WTC11 (cell line): Measurements from ENCODE around the gene SNTB2. TPM values are rescaled to one million over a fixed set of nuclear protein-coding genes. Genes with fewer than 3 reads are reported as not detected.

Experiments
- ATAC-seq: fragments of 200-7000 bp; cut with Tn5 transposase; 2 replicates; pipeline ENCODE4 v1.10.0; 2021; ENCODE audit warnings: mild to moderate bottlenecking, moderate library complexity
- CTCF ChIA-PET: fragments of 300-600 bp; sonication (Branson Sonifier 250); formaldehyde crosslinking; loops from one replicate; lab custom pipeline; 2021; ENCODE audit warnings: antibody characterized with exemption; lab: Charles Lee
- POLR2A ChIA-PET: fragments of 350-600 bp; sonication (Branson Sonifier 250); formaldehyde crosslinking; loops from one replicate; lab custom pipeline; 2021; ENCODE audit warnings: antibody characterized with exemption; lab: Charles Lee
- DNase-seq: peaks from one replicate; pipeline ENCODE4 v3.0.0; 2021; ENCODE audit warnings: low spot score
- H3K27ac Mint-ChIP-seq: 2 replicates; pipeline ENCODE4 v1.8.0; 2021; ENCODE audit warnings: mixed read lengths
- H3K27me3 Mint-ChIP-seq: 2 replicates; pipeline ENCODE4 v1.8.0; 2021; ENCODE audit warnings: low read depth, mild to moderate bottlenecking, moderate library complexity, mixed read lengths
- H3K36me3 Mint-ChIP-seq: 2 replicates; pipeline ENCODE4 v1.8.0; 2021; ENCODE audit warnings: mixed read lengths
- H3K4me1 Mint-ChIP-seq: 2 replicates; pipeline ENCODE4 v1.8.0; 2022; ENCODE audit warnings: mixed read lengths
- H3K4me3 Mint-ChIP-seq: 2 replicates; pipeline ENCODE4 v1.8.0; 2021; ENCODE audit warnings: mild to moderate bottlenecking, moderate library complexity, mixed read lengths
- H3K9me3 Mint-ChIP-seq: 2 replicates; pipeline ENCODE4 v1.8.0; 2021; ENCODE audit warnings: mixed read lengths
- AFF4 ChIP-seq: sonication (generic); formaldehyde crosslinking; IDR thresholded peaks from 2 replicates; pipeline ENCODE4 v1.8.1; 2023; ENCODE audit warnings: mild to moderate bottlenecking, missing genetic modification reagents, borderline replicate concordance
- CBFB ChIP-seq: sonication (generic); formaldehyde crosslinking; IDR thresholded peaks from 2 replicates; pipeline ENCODE4 v1.8.1; 2022; ENCODE audit warnings: mild to moderate bottlenecking, low read depth, missing genetic modification reagents
- CDX4 ChIP-seq: fragments of 250-450 bp; sonication (Bioruptor Pico); IDR thresholded peaks from 2 replicates; pipeline ENCODE4 v1.9.0; 2021; ENCODE audit warnings: moderate library complexity, mild to moderate bottlenecking, inconsistent platforms, borderline replicate concordance
- FOXP1 ChIP-seq: sonication (generic); formaldehyde crosslinking; IDR thresholded peaks from 2 replicates; pipeline ENCODE4 v1.8.0; 2022; ENCODE audit warnings: missing genetic modification reagents, mild to moderate bottlenecking, moderate library complexity, borderline replicate concordance
- HMGA2 ChIP-seq: fragments of 250-450 bp; sonication (Bioruptor Pico); IDR thresholded peaks from 2 replicates; pipeline ENCODE4 v1.4.0; 2021; ENCODE audit warnings: mild to moderate bottlenecking, moderate library complexity
- JUN ChIP-seq: sonication (generic); formaldehyde crosslinking; IDR thresholded peaks from 2 replicates; pipeline ENCODE4 v1.8.0; 2023; ENCODE audit warnings: mild to moderate bottlenecking, missing genetic modification reagents
- MAX ChIP-seq: sonication (generic); formaldehyde crosslinking; IDR thresholded peaks from 2 replicates; pipeline ENCODE4 v1.8.0; 2022; ENCODE audit warnings: mild to moderate bottlenecking, missing genetic modification reagents
- MXD4 ChIP-seq: fragments of 250-450 bp; sonication (Bioruptor Pico); IDR thresholded peaks from 2 replicates; pipeline ENCODE4 v1.8.0; 2021; ENCODE audit warnings: mild to moderate bottlenecking, moderate library complexity, borderline replicate concordance
- NFATC4 ChIP-seq: fragments of 250-450 bp; sonication (Bioruptor Pico); IDR thresholded peaks from 2 replicates; pipeline ENCODE4 v1.9.0; 2021; ENCODE audit warnings: mild to moderate bottlenecking
- OVOL2 ChIP-seq: fragments of 250-450 bp; sonication (Bioruptor Pico); IDR thresholded peaks from 2 replicates; pipeline ENCODE4 v1.9.0; 2021; ENCODE audit warnings: mild to moderate bottlenecking, borderline replicate concordance
- PREB ChIP-seq: sonication (generic); formaldehyde crosslinking; IDR thresholded peaks from 2 replicates; pipeline ENCODE4 v1.8.1; 2022; ENCODE audit warnings: mild to moderate bottlenecking, missing genetic modification reagents, moderate library complexity, borderline replicate concordance
- RORB ChIP-seq: fragments of 250-450 bp; sonication (Bioruptor Pico); IDR thresholded peaks from 2 replicates; pipeline ENCODE4 v1.9.0; 2021; ENCODE audit warnings: mild to moderate bottlenecking
- TEAD4 ChIP-seq: sonication (generic); formaldehyde crosslinking; IDR thresholded peaks from 2 replicates; pipeline ENCODE4 v1.8.0; 2022; ENCODE audit warnings: mild to moderate bottlenecking, missing genetic modification reagents
- TP53 ChIP-seq: sonication (generic); formaldehyde crosslinking; IDR thresholded peaks from 2 replicates; pipeline ENCODE4 v1.8.1; 2023; ENCODE audit warnings: mild to moderate bottlenecking, missing genetic modification reagents
- ZMAT4 ChIP-seq: fragments of 250-450 bp; sonication (Bioruptor Pico); IDR thresholded peaks from 2 replicates; pipeline ENCODE4 v1.9.0; 2021; ENCODE audit warnings: mild to moderate bottlenecking
- ZNF121 ChIP-seq: sonication (generic); formaldehyde crosslinking; IDR thresholded peaks from 2 replicates; pipeline ENCODE4 v1.8.0; 2023; ENCODE audit warnings: missing genetic modification reagents
- ZNF423 ChIP-seq: fragments of 250-450 bp; sonication (Bioruptor Pico); IDR thresholded peaks from 2 replicates; pipeline ENCODE4 v2.1.2; 2022; ENCODE audit warnings: mild to moderate bottlenecking, moderate library complexity
- ZNF671 ChIP-seq: fragments of 250-450 bp; sonication (Bioruptor Pico); IDR thresholded peaks from 2 replicates; pipeline ENCODE4 v1.8.0; 2021; ENCODE audit warnings: mild to moderate bottlenecking
- total RNA-seq: library from RNA; stranded (reverse); gene quantifications from 3 replicates; pipeline ENCODE4 v1.2.3, GENCODE V29; 2021
- TF ChIP-seq, protein P1 (sequence below): sonication (generic); formaldehyde crosslinking; IDR thresholded peaks from 2 replicates; pipeline ENCODE4 v1.8.1; 2023; ENCODE audit warnings: mild to moderate bottlenecking, moderate library complexity, missing genetic modification reagents
- TF ChIP-seq, protein P2 (sequence below): sonication (generic); formaldehyde crosslinking; IDR thresholded peaks from 2 replicates; pipeline ENCODE4 v1.8.0; 2022; ENCODE audit warnings: missing genetic modification reagents
- TF ChIP-seq, protein P3 (sequence below): sonication (generic); formaldehyde crosslinking; IDR thresholded peaks from 2 replicates; pipeline ENCODE4 v1.8.1; 2022; ENCODE audit warnings: low read depth, mild to moderate bottlenecking, moderate library complexity, missing genetic modification reagents, borderline replicate concordance
- TF ChIP-seq, protein P4 (sequence below): sonication (generic); formaldehyde crosslinking; IDR thresholded peaks from 2 replicates; pipeline ENCODE4 v1.8.0; 2022; ENCODE audit warnings: mild to moderate bottlenecking, missing genetic modification reagents

SNTB2 gene
- total RNA-seq, 1 experiment from 2014 or later: 23.7 TPM

DNA sequence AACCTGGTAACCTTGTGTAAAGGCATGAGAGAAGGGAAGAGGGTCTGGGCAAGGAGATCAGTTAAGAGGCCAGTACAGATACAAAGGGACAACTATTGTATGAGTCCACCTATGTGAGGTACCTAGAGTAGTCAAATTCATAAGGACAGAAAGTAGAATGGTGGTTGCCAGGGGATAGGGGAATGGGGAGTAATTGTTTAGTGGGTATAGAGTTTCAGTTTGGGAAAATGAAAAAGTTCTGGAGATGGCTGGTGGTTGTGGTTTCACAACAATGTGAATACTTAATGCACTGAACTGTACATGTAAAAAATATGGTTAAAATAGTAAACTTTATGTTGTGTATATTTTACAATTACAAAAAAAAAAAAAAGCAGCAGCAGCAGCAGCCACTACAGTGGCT lies 49.4 kb downstream of the SNTB2 start:
- DNase-seq: no peak
- no peaks in the 10 kb centered on the region for H3K27me3 Mint-ChIP-seq
- POLR2A ChIA-PET: no interaction called here
- no peaks in the 10 kb centered on the region for H3K9me3 Mint-ChIP-seq
- no peaks in the 10 kb centered on the region for H3K36me3 Mint-ChIP-seq
- ATAC-seq: no peak
- no peak overlapping the region for H3K27ac Mint-ChIP-seq
- H3K4me3 Mint-ChIP-seq: no peak overlapping the region
- TF ChIP-seq AFF4 (CRISPR knock-in tag) (no peak), CDX4 (no peak), ZNF671 (CRISPR knock-in tag) (no peak), ZMAT4 (CRISPR knock-in tag) (no peak), NFATC4 (CRISPR knock-in tag) (no peak), OVOL2 (CRISPR knock-in tag) (no peak), ZNF423 (no peak), JUN (CRISPR knock-in tag) (no peak), FOXP1 (no peak), TP53 (CRISPR knock-in tag) (no peak), PREB (CRISPR knock-in tag) (no peak), TEAD4 (CRISPR knock-in tag) (no peak)
- TF ChIP-seq, protein P1, sequence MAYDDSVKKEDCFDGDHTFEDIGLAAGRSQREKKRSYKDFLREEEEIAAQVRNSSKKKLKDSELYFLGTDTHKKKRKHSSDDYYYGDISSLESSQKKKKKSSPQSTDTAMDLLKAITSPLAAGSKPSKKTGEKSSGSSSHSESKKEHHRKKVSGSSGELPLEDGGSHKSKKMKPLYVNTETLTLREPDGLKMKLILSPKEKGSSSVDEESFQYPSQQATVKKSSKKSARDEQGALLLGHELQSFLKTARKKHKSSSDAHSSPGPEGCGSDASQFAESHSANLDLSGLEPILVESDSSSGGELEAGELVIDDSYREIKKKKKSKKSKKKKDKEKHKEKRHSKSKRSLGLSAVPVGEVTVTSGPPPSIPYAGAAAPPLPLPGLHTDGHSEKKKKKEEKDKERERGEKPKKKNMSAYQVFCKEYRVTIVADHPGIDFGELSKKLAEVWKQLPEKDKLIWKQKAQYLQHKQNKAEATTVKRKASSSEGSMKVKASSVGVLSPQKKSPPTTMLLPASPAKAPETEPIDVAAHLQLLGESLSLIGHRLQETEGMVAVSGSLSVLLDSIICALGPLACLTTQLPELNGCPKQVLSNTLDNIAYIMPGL (CRISPR knock-in tag): no peak
- CTCF ChIA-PET: no interaction called here
- H3K4me1 Mint-ChIP-seq: no peaks in the 10 kb centered on the region

- Mint-ChIP-seq H3K4me1 (no peaks in the 10 kb centered on the region), H3K27me3 (no peaks in the 10 kb centered on the region), H3K36me3 (no peaks in the 10 kb centered on the region), H3K27ac (no peak overlapping the region), H3K9me3 (no peaks in the 10 kb centered on the region), H3K4me3 (no peak overlapping the region)
- ChIA-PET POLR2A (no interaction called here), CTCF (no interaction called here)
- DNase-seq (no peak), ATAC-seq (no peak)
- TF ChIP-seq ZNF121 (CRISPR knock-in tag) (no peak), CBFB (CRISPR knock-in tag) (no peak), OVOL2 (CRISPR knock-in tag) (no peak), MAX (CRISPR knock-in tag) (no peak), RORB (CRISPR knock-in tag) (no peak), MXD4 (CRISPR knock-in tag) (no peak), HMGA2 (CRISPR knock-in tag) (no peak)
- TF ChIP-seq, protein P2, sequence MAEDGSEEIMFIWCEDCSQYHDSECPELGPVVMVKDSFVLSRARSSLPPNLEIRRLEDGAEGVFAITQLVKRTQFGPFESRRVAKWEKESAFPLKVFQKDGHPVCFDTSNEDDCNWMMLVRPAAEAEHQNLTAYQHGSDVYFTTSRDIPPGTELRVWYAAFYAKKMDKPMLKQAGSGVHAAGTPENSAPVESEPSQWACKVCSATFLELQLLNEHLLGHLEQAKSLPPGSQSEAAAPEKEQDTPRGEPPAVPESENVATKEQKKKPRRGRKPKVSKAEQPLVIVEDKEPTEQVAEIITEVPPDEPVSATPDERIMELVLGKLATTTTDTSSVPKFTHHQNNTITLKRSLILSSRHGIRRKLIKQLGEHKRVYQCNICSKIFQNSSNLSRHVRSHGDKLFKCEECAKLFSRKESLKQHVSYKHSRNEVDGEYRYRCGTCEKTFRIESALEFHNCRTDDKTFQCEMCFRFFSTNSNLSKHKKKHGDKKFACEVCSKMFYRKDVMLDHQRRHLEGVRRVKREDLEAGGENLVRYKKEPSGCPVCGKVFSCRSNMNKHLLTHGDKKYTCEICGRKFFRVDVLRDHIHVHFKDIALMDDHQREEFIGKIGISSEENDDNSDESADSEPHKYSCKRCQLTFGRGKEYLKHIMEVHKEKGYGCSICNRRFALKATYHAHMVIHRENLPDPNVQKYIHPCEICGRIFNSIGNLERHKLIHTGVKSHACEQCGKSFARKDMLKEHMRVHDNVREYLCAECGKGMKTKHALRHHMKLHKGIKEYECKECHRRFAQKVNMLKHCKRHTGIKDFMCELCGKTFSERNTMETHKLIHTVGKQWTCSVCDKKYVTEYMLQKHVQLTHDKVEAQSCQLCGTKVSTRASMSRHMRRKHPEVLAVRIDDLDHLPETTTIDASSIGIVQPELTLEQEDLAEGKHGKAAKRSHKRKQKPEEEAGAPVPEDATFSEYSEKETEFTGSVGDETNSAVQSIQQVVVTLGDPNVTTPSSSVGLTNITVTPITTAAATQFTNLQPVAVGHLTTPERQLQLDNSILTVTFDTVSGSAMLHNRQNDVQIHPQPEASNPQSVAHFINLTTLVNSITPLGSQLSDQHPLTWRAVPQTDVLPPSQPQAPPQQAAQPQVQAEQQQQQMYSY (CRISPR knock-in tag): no peak
- TF ChIP-seq, protein P3, sequence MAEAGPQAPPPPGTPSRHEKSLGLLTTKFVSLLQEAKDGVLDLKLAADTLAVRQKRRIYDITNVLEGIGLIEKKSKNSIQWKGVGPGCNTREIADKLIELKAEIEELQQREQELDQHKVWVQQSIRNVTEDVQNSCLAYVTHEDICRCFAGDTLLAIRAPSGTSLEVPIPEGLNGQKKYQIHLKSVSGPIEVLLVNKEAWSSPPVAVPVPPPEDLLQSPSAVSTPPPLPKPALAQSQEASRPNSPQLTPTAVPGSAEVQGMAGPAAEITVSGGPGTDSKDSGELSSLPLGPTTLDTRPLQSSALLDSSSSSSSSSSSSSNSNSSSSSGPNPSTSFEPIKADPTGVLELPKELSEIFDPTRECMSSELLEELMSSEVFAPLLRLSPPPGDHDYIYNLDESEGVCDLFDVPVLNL: no peak
- TF ChIP-seq, protein P4, sequence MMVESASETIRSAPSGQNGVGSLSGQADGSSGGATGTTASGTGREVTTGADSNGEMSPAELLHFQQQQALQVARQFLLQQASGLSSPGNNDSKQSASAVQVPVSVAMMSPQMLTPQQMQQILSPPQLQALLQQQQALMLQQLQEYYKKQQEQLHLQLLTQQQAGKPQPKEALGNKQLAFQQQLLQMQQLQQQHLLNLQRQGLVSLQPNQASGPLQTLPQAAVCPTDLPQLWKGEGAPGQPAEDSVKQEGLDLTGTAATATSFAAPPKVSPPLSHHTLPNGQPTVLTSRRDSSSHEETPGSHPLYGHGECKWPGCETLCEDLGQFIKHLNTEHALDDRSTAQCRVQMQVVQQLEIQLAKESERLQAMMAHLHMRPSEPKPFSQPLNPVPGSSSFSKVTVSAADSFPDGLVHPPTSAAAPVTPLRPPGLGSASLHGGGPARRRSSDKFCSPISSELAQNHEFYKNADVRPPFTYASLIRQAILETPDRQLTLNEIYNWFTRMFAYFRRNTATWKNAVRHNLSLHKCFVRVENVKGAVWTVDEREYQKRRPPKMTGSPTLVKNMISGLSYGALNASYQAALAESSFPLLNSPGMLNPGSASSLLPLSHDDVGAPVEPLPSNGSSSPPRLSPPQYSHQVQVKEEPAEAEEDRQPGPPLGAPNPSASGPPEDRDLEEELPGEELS (CRISPR knock-in tag): no peak
Observed at GRCh38 chr16:69237296-69237695, 50.3 kb downstream of the SNTB2 start.
